HUDEP-2 (cell line): Measurements from ENCODE around the gene SLC35C1.
"Not testable (repeated sequence)": the region's sequence is repeated elsewhere in the genome, so short reads cannot be mapped to it uniquely, and the experiment has no call there.

Experiments used
- DNase-seq, 76 experiments: peaks; one replicate each; lab custom pipeline; 2025; ENCODE audit not compliant: unreplicated experiment in 76 of 76; lab: John Stamatoyannopoulos, UW

The SLC35C1 gene

GRCh38 chr11:45809456-45810395 lies 4.8 kb downstream of the SLC35C1 start:
- no peak for DNase-seq

- no peak for DNase-seq
Measured at GRCh38 chr11:45810431-45811108, 5.6 kb downstream of the SLC35C1 start.

- no peak for DNase-seq
Measured at GRCh38 chr11:45811109-45811435, 6.1 kb downstream of the SLC35C1 start.

GRCh38 chr11:45811571-45812290 lies 6.8 kb downstream of the SLC35C1 start:
- DNase-seq, result no peak

- no peak for DNase-seq
Measured at GRCh38 chr11:45812581-45813548, 7.9 kb downstream of the SLC35C1 start.

- no peak for DNase-seq
Measured at GRCh38 chr11:45815747-45816146, 10.8 kb downstream of the SLC35C1 start.

GRCh38 chr11:45816614-45817013 lies 11.7 kb downstream of the SLC35C1 start:
- DNase-seq, result no peak

- no peak for DNase-seq
Measured at GRCh38 chr11:45817191-45817590, 12.2 kb downstream of the SLC35C1 start.

GRCh38 chr11:45818961-45819605 lies 14.1 kb downstream of the SLC35C1 start:
- no peak for DNase-seq

- DNase-seq, result no peak
Measured at GRCh38 chr11:45820211-45820857, 15.4 kb downstream of the SLC35C1 start.

- peak in 2 of 76 experiments; percentile 8 to 12 for DNase-seq
Measured at GRCh38 chr11:45826492-45826891, 21.5 kb downstream of the SLC35C1 start.

- DNase-seq, result no peak
Measured at GRCh38 chr11:45827123-45827522, 22.2 kb downstream of the SLC35C1 start.

- no peak for DNase-seq
Measured at GRCh38 chr11:45828996-45829395, 24.0 kb downstream of the SLC35C1 start.

GRCh38 chr11:45830596-45830995 lies 25.6 kb downstream of the SLC35C1 start:
- DNase-seq, result no peak

- no peak for DNase-seq
Measured at GRCh38 chr11:45832811-45833441, 28.0 kb downstream of the SLC35C1 start.

- no peak for DNase-seq
Measured at GRCh38 chr11:45833761-45834160, 28.8 kb downstream of the SLC35C1 start.

- peak in 43 of 76 experiments; percentile 8 to 74 (median 39) for DNase-seq
Measured at GRCh38 chr11:45834298-45834756, 29.4 kb downstream of the SLC35C1 start.

- DNase-seq, result peak in 26 of 76 experiments; percentile 7 to 59 (median 26)
Measured at GRCh38 chr11:45839204-45839603, 34.3 kb downstream of the SLC35C1 start.

GRCh38 chr11:45840251-45840650 lies 35.3 kb downstream of the SLC35C1 start:
- not testable (repeated sequence) for DNase-seq
